AG04450 (cell line): Measurements from ENCODE around the gene KRT76. TPM values are rescaled to one million over a fixed set of nuclear protein-coding genes. Genes with fewer than 3 reads are reported as not detected.

Experiments
- CTCF ChIA-PET: fragments of 300-600, 350-600 bp; formaldehyde crosslinking; extraction: SDS; loops from one replicate; lab custom pipeline; 2022; ENCODE audit warnings: antibody characterized with exemption, inconsistent platforms; lab: Charles Lee
- POLR2A ChIA-PET: fragments of 350-600 bp; formaldehyde crosslinking; extraction: SDS; loops from one replicate; lab custom pipeline; 2021; ENCODE audit warnings: antibody characterized with exemption, inconsistent platforms; lab: Yijun Ruan, JAX
- DNase-seq: peaks from one replicate; pipeline ENCODE4 v3.0.0-alpha.2; 2011; ENCODE audit warnings: low read depth, low spot score
- H3K27ac ChIP-seq: one replicate; pipeline ENCODE4 v1.5.1; 2012; ENCODE audit warnings: low read depth, low read length, control low read depth
- H3K27me3 ChIP-seq: one replicate; pipeline ENCODE4 v1.6.0; 2012; ENCODE audit warnings: low read length; ENCODE audit not compliant: control insufficient read depth, insufficient read depth
- H3K4me3 ChIP-seq: 2 replicates; pipeline ENCODE4 v1.5.1; 2011; ENCODE audit warnings: mild to moderate bottlenecking, low read depth, low read length, control low read depth
- H3K9me3 ChIP-seq: 2 replicates; pipeline ENCODE4 v1.5.1; 2012; ENCODE audit warnings: low read length; ENCODE audit not compliant: control insufficient read depth, insufficient read depth
- CTCF ChIP-seq: IDR thresholded peaks from 2 replicates; pipeline ENCODE4 v1.5.1; 2011; ENCODE audit warnings: low read depth, low read length, control low read depth, inconsistent platforms
- polyA plus RNA-seq: library from polyadenylated mRNA; depleted of rRNA; stranded (reverse); fragments of >200 nt; gene quantifications from 2 replicates; pipeline ENCODE4 v1.2.3, GENCODE V29; 2011

Gene KRT76
- polyA plus RNA-seq, 1 experiment: not detected

- Histone ChIP-seq H3K4me3 (no peak overlapping the region), H3K27ac (no peak overlapping the region), H3K9me3 (no peaks in the 10 kb centered on the region; the same call in 1 of the 2 replicates), H3K27me3 (peaks cover 28% of the 10 kb centered on the region)
- no peak for TF ChIP-seq CTCF
- ChIA-PET CTCF (no interaction called here), POLR2A (no interaction called here)
- DNase-seq: no peak
Observed at GRCh38 chr12:52791271-52792184, 14.4 kb upstream of the KRT76 start.

GRCh38 chr12:52790427-52791270, 13.5 kb upstream of the KRT76 start:
- Histone ChIP-seq H3K4me3 (no peak overlapping the region), H3K9me3 (no peaks in the 10 kb centered on the region; the same call in 1 of the 2 replicates), H3K27me3 (peaks cover 28% of the 10 kb centered on the region), H3K27ac (no peak overlapping the region)
- DNase-seq: no peak
- CTCF ChIA-PET: no interaction called here
- TF ChIP-seq CTCF: no peak
- POLR2A ChIA-PET: no interaction called here

- CTCF ChIA-PET: no interaction called here
- peak overlapping the region; percentile 10; the same call in 1 of the 2 replicates for H3K4me3 ChIP-seq
- H3K27ac ChIP-seq: no peak overlapping the region
- TF ChIP-seq CTCF: no peak
- POLR2A ChIA-PET: no interaction called here
- DNase-seq: no peak
- H3K9me3 ChIP-seq: no peaks in the 10 kb centered on the region; the same call in 1 of the 2 replicates
- peaks cover 28% of the 10 kb centered on the region for H3K27me3 ChIP-seq
Observed at GRCh38 chr12:52789637-52790426, 12.7 kb upstream of the KRT76 start.

GRCh38 chr12:52788876-52789636, 11.9 kb upstream of the KRT76 start:
- POLR2A ChIA-PET: no interaction called here
- CTCF ChIA-PET: no interaction called here
- H3K27ac ChIP-seq: no peak overlapping the region
- H3K4me3 ChIP-seq: no peak overlapping the region
- no peaks in the 10 kb centered on the region; the same call in 1 of the 2 replicates for H3K9me3 ChIP-seq
- peaks cover 28% of the 10 kb centered on the region for H3K27me3 ChIP-seq
- DNase-seq: no peak
- TF ChIP-seq CTCF: no peak
